Stimulated activated naive CD8-positive, alpha-beta T cell treated with anti-CD3 and anti-CD28 coated beads, Interleukin-15, Interleukin-2, amounts not matched to agents 100 ng/mL and 50 ng/mL, for 24 hours (primary cell): ENCODE data around the gene SCML2.
"Not testable (repeated sequence)": the region's sequence is repeated elsewhere in the genome, so short reads cannot be mapped to it uniquely, and the experiment has no call there.

Source experiments
- H3K27ac Mint-ChIP-seq: one replicate; pipeline ENCODE4 v1.8.0; 2021; ENCODE audit warnings: mild to moderate bottlenecking, mixed read lengths
- H3K27me3 Mint-ChIP-seq: one replicate; pipeline ENCODE4 v1.8.0; 2021; ENCODE audit warnings: mixed read lengths
- H3K36me3 Mint-ChIP-seq: one replicate; pipeline ENCODE4 v1.8.0; 2021; ENCODE audit warnings: low read depth, mixed read lengths
- H3K4me1 Mint-ChIP-seq: one replicate; pipeline ENCODE4 v1.8.0; 2021; ENCODE audit warnings: low read depth, mixed read lengths
- H3K4me3 Mint-ChIP-seq: one replicate; pipeline ENCODE4 v1.8.0; 2021; ENCODE audit warnings: mild to moderate bottlenecking, mixed read lengths
- H3K9me3 Mint-ChIP-seq: one replicate; pipeline ENCODE4 v1.8.0; 2021; ENCODE audit warnings: mixed read lengths

The SCML2 gene

GRCh38 chrX:18294893-18295292 lies 59.6 kb downstream of the SCML2 start:
- no peak overlapping the region for H3K4me3 Mint-ChIP-seq
- no peaks in the 10 kb centered on the region for H3K9me3 Mint-ChIP-seq
- no peak overlapping the region for H3K27ac Mint-ChIP-seq
- no peaks in the 10 kb centered on the region for H3K4me1 Mint-ChIP-seq
- H3K36me3 Mint-ChIP-seq = peaks cover 4% of the 10 kb centered on the region
- H3K27me3 Mint-ChIP-seq = no peaks in the 10 kb centered on the region

- no peaks in the 10 kb centered on the region for H3K9me3 Mint-ChIP-seq
- no peak overlapping the region for H3K4me3 Mint-ChIP-seq
- H3K27me3 Mint-ChIP-seq = no peaks in the 10 kb centered on the region
- H3K36me3 Mint-ChIP-seq = no peaks in the 10 kb centered on the region
- H3K27ac Mint-ChIP-seq = no peak overlapping the region
- H3K4me1 Mint-ChIP-seq = no peaks in the 10 kb centered on the region
These were observed 63.4 kb downstream of the SCML2 start for GRCh38 chrX:18291006-18291545.

GRCh38 chrX:18290200-18290599 lies 64.3 kb downstream of the SCML2 start:
- no peaks in the 10 kb centered on the region for H3K9me3 Mint-ChIP-seq
- no peaks in the 10 kb centered on the region for H3K27me3 Mint-ChIP-seq
- no peak overlapping the region for H3K4me3 Mint-ChIP-seq
- H3K4me1 Mint-ChIP-seq = no peaks in the 10 kb centered on the region
- no peak overlapping the region for H3K27ac Mint-ChIP-seq
- H3K36me3 Mint-ChIP-seq = no peaks in the 10 kb centered on the region

GRCh38 chrX:18288716-18289115 lies 65.8 kb downstream of the SCML2 start:
- Mint-ChIP-seq H3K4me1 (no peaks in the 10 kb centered on the region), H3K36me3 (no peaks in the 10 kb centered on the region), H3K9me3 (no peaks in the 10 kb centered on the region), H3K27me3 (no peaks in the 10 kb centered on the region), H3K4me3 (no peak overlapping the region), H3K27ac (no peak overlapping the region)

- Mint-ChIP-seq H3K27me3 (no peaks in the 10 kb centered on the region), H3K4me3 (no peak overlapping the region), H3K9me3 (no peaks in the 10 kb centered on the region), H3K27ac (no peak overlapping the region), H3K36me3 (no peaks in the 10 kb centered on the region), H3K4me1 (no peaks in the 10 kb centered on the region)
These were observed 68.1 kb downstream of the SCML2 start for GRCh38 chrX:18286322-18286831.

GRCh38 chrX:18278449-18278848 lies 76.0 kb downstream of the SCML2 start:
- Mint-ChIP-seq H3K27ac (no peak overlapping the region), H3K4me1 (no peaks in the 10 kb centered on the region), H3K9me3 (peaks cover 17% of the 10 kb centered on the region), H3K36me3 (no peaks in the 10 kb centered on the region), H3K27me3 (no peaks in the 10 kb centered on the region), H3K4me3 (no peak overlapping the region)

- no peaks in the 10 kb centered on the region for H3K36me3 Mint-ChIP-seq
- no peaks in the 10 kb centered on the region for H3K27me3 Mint-ChIP-seq
- no peaks in the 10 kb centered on the region for H3K4me1 Mint-ChIP-seq
- peaks cover 4% of the 10 kb centered on the region for H3K9me3 Mint-ChIP-seq
- no peak overlapping the region for H3K27ac Mint-ChIP-seq
- no peak overlapping the region for H3K4me3 Mint-ChIP-seq
These were observed 82.3 kb downstream of the SCML2 start for GRCh38 chrX:18272222-18272621.

- H3K36me3 Mint-ChIP-seq = no peaks in the 10 kb centered on the region
- peaks cover 4% of the 10 kb centered on the region for H3K9me3 Mint-ChIP-seq
- no peak overlapping the region for H3K27ac Mint-ChIP-seq
- H3K4me3 Mint-ChIP-seq = no peak overlapping the region
- H3K27me3 Mint-ChIP-seq = no peaks in the 10 kb centered on the region
- H3K4me1 Mint-ChIP-seq = no peaks in the 10 kb centered on the region
These were observed 82.8 kb downstream of the SCML2 start for GRCh38 chrX:18271725-18272124.

GRCh38 chrX:18271309-18271708 lies 83.2 kb downstream of the SCML2 start:
- H3K36me3 Mint-ChIP-seq = no peaks in the 10 kb centered on the region
- H3K4me3 Mint-ChIP-seq = no peak overlapping the region
- H3K4me1 Mint-ChIP-seq = no peaks in the 10 kb centered on the region
- H3K27ac Mint-ChIP-seq = no peak overlapping the region
- no peaks in the 10 kb centered on the region for H3K27me3 Mint-ChIP-seq
- H3K9me3 Mint-ChIP-seq = peaks cover 4% of the 10 kb centered on the region

GRCh38 chrX:18255059-18255458 lies 99.4 kb downstream of the SCML2 start:
- Mint-ChIP-seq H3K4me3 (no peak overlapping the region), H3K9me3 (no peaks in the 10 kb centered on the region), H3K4me1 (no peaks in the 10 kb centered on the region), H3K36me3 (peaks cover 12% of the 10 kb centered on the region), H3K27me3 (no peaks in the 10 kb centered on the region), H3K27ac (no peak overlapping the region)

- no peaks in the 10 kb centered on the region for H3K27me3 Mint-ChIP-seq
- H3K9me3 Mint-ChIP-seq = no peaks in the 10 kb centered on the region
- H3K27ac Mint-ChIP-seq = no peak overlapping the region
- no peak overlapping the region for H3K4me3 Mint-ChIP-seq
- peaks cover 12% of the 10 kb centered on the region for H3K36me3 Mint-ChIP-seq
- H3K4me1 Mint-ChIP-seq = no peaks in the 10 kb centered on the region
These were observed 101.7 kb downstream of the SCML2 start for GRCh38 chrX:18252644-18253359.

GRCh38 chrX:18229646-18230045 lies 124.8 kb downstream of the SCML2 start:
- H3K27me3 Mint-ChIP-seq, H3K9me3 Mint-ChIP-seq, H3K36me3 Mint-ChIP-seq, H3K4me1 Mint-ChIP-seq, H3K27ac Mint-ChIP-seq, H3K4me3 Mint-ChIP-seq: not testable (repeated sequence)

GRCh38 chrX:18228069-18228468 lies 126.4 kb downstream of the SCML2 start:
- Mint-ChIP-seq H3K27me3 (no peaks in the 10 kb centered on the region), H3K4me3 (no peak overlapping the region), H3K36me3 (no peaks in the 10 kb centered on the region)

GRCh38 chrX:18227458-18227857 lies 127.0 kb downstream of the SCML2 start:
- no peak overlapping the region for H3K27ac Mint-ChIP-seq

More at GRCh38 chrX:18228069-18228468, 126.4 kb downstream of the SCML2 start:
- no peak overlapping the region for H3K27ac Mint-ChIP-seq
- H3K4me1 Mint-ChIP-seq = no peaks in the 10 kb centered on the region
- H3K9me3 Mint-ChIP-seq = no peaks in the 10 kb centered on the region

GRCh38 chrX:18220786-18221185 lies 133.7 kb downstream of the SCML2 start, which contains the start of gene BEND2:
Gene BEND2 (minus strand): TSS chrX:18220886. CDS start chrX:18220750, 136 bp downstream.
- Mint-ChIP-seq H3K27me3 (no peaks in the 10 kb centered on the region), H3K4me1 (no peaks in the 10 kb centered on the region), H3K27ac (no peak within 1 kb of the TSS), H3K9me3 (no peaks in the 10 kb centered on the region), H3K36me3 (no peaks in the 10 kb centered on the region), H3K4me3 (no peak within 1 kb of the TSS)

More at GRCh38 chrX:18227458-18227857, 127.0 kb downstream of the SCML2 start:
- Mint-ChIP-seq H3K27me3 (no peaks in the 10 kb centered on the region), H3K9me3 (no peaks in the 10 kb centered on the region), H3K36me3 (no peaks in the 10 kb centered on the region), H3K4me3 (no peak overlapping the region), H3K4me1 (no peaks in the 10 kb centered on the region)

- Mint-ChIP-seq H3K4me3 (no peak overlapping the region), H3K4me1 (no peaks in the 10 kb centered on the region)
These were observed 144.0 kb downstream of the SCML2 start for GRCh38 chrX:18210470-18210869.

More at GRCh38 chrX:18210470-18210869, 144.0 kb downstream of the SCML2 start:
- H3K27ac Mint-ChIP-seq = no peak overlapping the region
- no peaks in the 10 kb centered on the region for H3K9me3 Mint-ChIP-seq
- no peaks in the 10 kb centered on the region for H3K27me3 Mint-ChIP-seq
- H3K36me3 Mint-ChIP-seq = no peaks in the 10 kb centered on the region
